Dedifferentiated amniotic fluid mesenchymal stem cell (primary cell): Measurements from ENCODE around the gene TLL2.

Experiments used
- DNase-seq: peaks from one replicate; pipeline ENCODE4 v3.0.0-alpha.2; 2016; ENCODE audit errors: extremely low spot score

TLL2 gene

GRCh38 chr10:96507044-96507443, 6.7 kb downstream of the TLL2 start:
- no peak for DNase-seq

- no peak for DNase-seq
These were observed 8.3 kb downstream of the TLL2 start for GRCh38 chr10:96505150-96506136.

GRCh38 chr10:96502561-96503282, 11.0 kb downstream of the TLL2 start:
- DNase-seq: no peak

- no peak for DNase-seq
These were observed 11.7 kb downstream of the TLL2 start for GRCh38 chr10:96501985-96502384.

GRCh38 chr10:96500519-96500918, 13.2 kb downstream of the TLL2 start:
- DNase-seq: no peak

GRCh38 chr10:96500050-96500449, 13.7 kb downstream of the TLL2 start:
- no peak for DNase-seq

- no peak for DNase-seq
These were observed 16.3 kb downstream of the TLL2 start for GRCh38 chr10:96497391-96497790.

- no peak for DNase-seq
These were observed 17.3 kb downstream of the TLL2 start for GRCh38 chr10:96496281-96496925.

- no peak for DNase-seq
These were observed 18.2 kb downstream of the TLL2 start for GRCh38 chr10:96495544-96495943.

- no peak for DNase-seq
These were observed 19.0 kb downstream of the TLL2 start for GRCh38 chr10:96494694-96495093.

- DNase-seq: no peak
These were observed 19.7 kb downstream of the TLL2 start for GRCh38 chr10:96493871-96494525.

GRCh38 chr10:96493254-96493653, 20.5 kb downstream of the TLL2 start:
- DNase-seq: no peak

GRCh38 chr10:96491303-96491702, 22.4 kb downstream of the TLL2 start:
- DNase-seq: no peak

GRCh38 chr10:96488161-96488935, 25.4 kb downstream of the TLL2 start:
- no peak for DNase-seq

- DNase-seq: no peak
These were observed 30.7 kb downstream of the TLL2 start for GRCh38 chr10:96482815-96483588.

- no peak for DNase-seq
These were observed 35.4 kb downstream of the TLL2 start for GRCh38 chr10:96478355-96478754.

GRCh38 chr10:96473866-96474265, 39.9 kb downstream of the TLL2 start:
- DNase-seq: no peak

- DNase-seq: no peak
These were observed 43.5 kb downstream of the TLL2 start for GRCh38 chr10:96470116-96470743.

- DNase-seq: no peak
These were observed 44.9 kb downstream of the TLL2 start for GRCh38 chr10:96468845-96469244.

GRCh38 chr10:96465599-96465998, 48.1 kb downstream of the TLL2 start:
- no peak for DNase-seq
